HUES6 (cell line): ENCODE measurements around the gene ZNF629.

Experiments used
- H3K27ac ChIP-seq: 2 replicates; pipeline ENCODE4 v1.7.0; 2013; ENCODE audit warnings: low read depth, mild to moderate bottlenecking, low read length, inconsistent platforms
- H3K27me3 ChIP-seq: 2 replicates; pipeline ENCODE4 v1.6.1; 2013; ENCODE audit warnings: low read length; ENCODE audit not compliant: control insufficient read depth, insufficient read depth
- H3K36me3 ChIP-seq: 2 replicates; pipeline ENCODE4 v1.6.1; 2013; ENCODE audit warnings: low read length; ENCODE audit not compliant: control insufficient read depth, insufficient read depth
- H3K4me1 ChIP-seq: 2 replicates; pipeline ENCODE4 v1.6.1; 2013; ENCODE audit warnings: low read length; ENCODE audit not compliant: control insufficient read depth, insufficient read depth
- H3K4me3 ChIP-seq: 2 replicates; pipeline ENCODE4 v1.5.1; 2013; ENCODE audit warnings: low read depth, low read length
- H3K9ac ChIP-seq: one replicate; pipeline ENCODE4 v1.6.1; 2013; ENCODE audit warnings: mild to moderate bottlenecking, low read length
- H3K9me3 ChIP-seq: 2 replicates; pipeline ENCODE4 v1.6.1; 2013; ENCODE audit warnings: low read depth, low read length; ENCODE audit not compliant: control insufficient read depth, insufficient read depth

The ZNF629 gene

GRCh38 chr16:30775392-30776188, 11.4 kb downstream of the ZNF629 start:
- peak overlapping the region; percentile 84 for H3K27ac ChIP-seq
- H3K4me1 ChIP-seq, result peaks cover 14% of the 10 kb centered on the region
- peak overlapping the region; percentile 78 for H3K4me3 ChIP-seq
- H3K27me3 ChIP-seq, result no peaks in the 10 kb centered on the region
- H3K36me3 ChIP-seq, result peaks cover 40% of the 10 kb centered on the region
- no peaks in the 10 kb centered on the region for H3K9me3 ChIP-seq
- peak overlapping the region; percentile 94 for H3K9ac ChIP-seq

GRCh38 chr16:30775131-30775391, 11.9 kb downstream of the ZNF629 start:
- H3K27ac ChIP-seq, result peak overlapping the region; percentile 84; the same call in 1 of the 2 replicates
- peak overlapping the region; percentile 94 for H3K9ac ChIP-seq

GRCh38 chr16:30774367-30775130, 12.5 kb downstream of the ZNF629 start:
- no peaks in the 10 kb centered on the region for H3K9me3 ChIP-seq
- no peak overlapping the region for H3K27ac ChIP-seq
- H3K27me3 ChIP-seq, result no peaks in the 10 kb centered on the region
- H3K4me1 ChIP-seq, result peaks cover 14% of the 10 kb centered on the region
- H3K9ac ChIP-seq, result peak overlapping the region; percentile 94
- H3K36me3 ChIP-seq, result peaks cover 50% of the 10 kb centered on the region
- H3K4me3 ChIP-seq, result peak overlapping the region; percentile 78

More at GRCh38 chr16:30775131-30775391, 11.9 kb downstream of the ZNF629 start:
- no peaks in the 10 kb centered on the region for H3K27me3 ChIP-seq
- peak overlapping the region; percentile 78 for H3K4me3 ChIP-seq
- H3K36me3 ChIP-seq, result peaks cover 45% of the 10 kb centered on the region
- H3K9me3 ChIP-seq, result no peaks in the 10 kb centered on the region
- peaks cover 14% of the 10 kb centered on the region for H3K4me1 ChIP-seq

- Histone ChIP-seq H3K4me3 (no peak overlapping the region), H3K9me3 (no peaks in the 10 kb centered on the region), H3K36me3 (peaks cover 57% of the 10 kb centered on the region)
Measured at GRCh38 chr16:30773826-30774225, 13.2 kb downstream of the ZNF629 start.

GRCh38 chr16:30771726-30772125, 15.3 kb downstream of the ZNF629 start:
- Histone ChIP-seq H3K9ac (no peak overlapping the region), H3K27me3 (no peaks in the 10 kb centered on the region), H3K4me3 (no peak overlapping the region), H3K9me3 (no peaks in the 10 kb centered on the region), H3K4me1 (peaks cover 3% of the 10 kb centered on the region), H3K36me3 (peaks cover 78% of the 10 kb centered on the region), H3K27ac (no peak overlapping the region)

More at GRCh38 chr16:30773826-30774225, 13.2 kb downstream of the ZNF629 start:
- Histone ChIP-seq H3K9ac (no peak overlapping the region), H3K27me3 (no peaks in the 10 kb centered on the region), H3K27ac (no peak overlapping the region), H3K4me1 (peaks cover 11% of the 10 kb centered on the region)

GRCh38 chr16:30769379-30770089, 17.5 kb downstream of the ZNF629 start:
- H3K9ac ChIP-seq, result no peak overlapping the region
- peaks cover 98% of the 10 kb centered on the region for H3K36me3 ChIP-seq
- H3K27me3 ChIP-seq, result no peaks in the 10 kb centered on the region
- no peaks in the 10 kb centered on the region for H3K4me1 ChIP-seq
- H3K27ac ChIP-seq, result no peak overlapping the region
- H3K4me3 ChIP-seq, result no peak overlapping the region
- H3K9me3 ChIP-seq, result no peaks in the 10 kb centered on the region

GRCh38 chr16:30768583-30769181, 18.3 kb downstream of the ZNF629 start:
- Histone ChIP-seq H3K36me3 (peaks cover 98% of the 10 kb centered on the region), H3K4me1 (no peaks in the 10 kb centered on the region), H3K9ac (no peak overlapping the region), H3K9me3 (no peaks in the 10 kb centered on the region), H3K4me3 (no peak overlapping the region), H3K27ac (no peak overlapping the region), H3K27me3 (no peaks in the 10 kb centered on the region)

- Histone ChIP-seq H3K36me3 (peaks cover 98% of the 10 kb centered on the region), H3K4me3 (no peak overlapping the region), H3K4me1 (peaks cover 2% of the 10 kb centered on the region; the same call in 1 of the 2 replicates), H3K9ac (no peak overlapping the region), H3K9me3 (no peaks in the 10 kb centered on the region), H3K27ac (no peak overlapping the region), H3K27me3 (no peaks in the 10 kb centered on the region)
Measured at GRCh38 chr16:30767767-30768465, 19.1 kb downstream of the ZNF629 start.

GRCh38 chr16:30766933-30767284, 20.1 kb downstream of the ZNF629 start:
- no peak overlapping the region for H3K27ac ChIP-seq
- peaks cover 5% of the 10 kb centered on the region; the same call in 1 of the 2 replicates for H3K4me1 ChIP-seq

GRCh38 chr16:30766206-30766932, 20.6 kb downstream of the ZNF629 start:
- H3K4me3 ChIP-seq, result no peak overlapping the region

More at GRCh38 chr16:30766933-30767284, 20.1 kb downstream of the ZNF629 start:
- no peaks in the 10 kb centered on the region for H3K9me3 ChIP-seq
- H3K9ac ChIP-seq, result no peak overlapping the region
- peaks cover 92% of the 10 kb centered on the region for H3K36me3 ChIP-seq
- H3K4me3 ChIP-seq, result no peak overlapping the region
- no peaks in the 10 kb centered on the region for H3K27me3 ChIP-seq

More at GRCh38 chr16:30766206-30766932, 20.6 kb downstream of the ZNF629 start:
- peaks cover 5% of the 10 kb centered on the region; the same call in 1 of the 2 replicates for H3K4me1 ChIP-seq
- H3K36me3 ChIP-seq, result peaks cover 86% of the 10 kb centered on the region
- no peaks in the 10 kb centered on the region for H3K9me3 ChIP-seq
- H3K27ac ChIP-seq, result no peak overlapping the region
- H3K9ac ChIP-seq, result no peak overlapping the region
- H3K27me3 ChIP-seq, result no peaks in the 10 kb centered on the region
